ENCODE measurements around the gene DCANP1.

The DCANP1 gene

DNA sequence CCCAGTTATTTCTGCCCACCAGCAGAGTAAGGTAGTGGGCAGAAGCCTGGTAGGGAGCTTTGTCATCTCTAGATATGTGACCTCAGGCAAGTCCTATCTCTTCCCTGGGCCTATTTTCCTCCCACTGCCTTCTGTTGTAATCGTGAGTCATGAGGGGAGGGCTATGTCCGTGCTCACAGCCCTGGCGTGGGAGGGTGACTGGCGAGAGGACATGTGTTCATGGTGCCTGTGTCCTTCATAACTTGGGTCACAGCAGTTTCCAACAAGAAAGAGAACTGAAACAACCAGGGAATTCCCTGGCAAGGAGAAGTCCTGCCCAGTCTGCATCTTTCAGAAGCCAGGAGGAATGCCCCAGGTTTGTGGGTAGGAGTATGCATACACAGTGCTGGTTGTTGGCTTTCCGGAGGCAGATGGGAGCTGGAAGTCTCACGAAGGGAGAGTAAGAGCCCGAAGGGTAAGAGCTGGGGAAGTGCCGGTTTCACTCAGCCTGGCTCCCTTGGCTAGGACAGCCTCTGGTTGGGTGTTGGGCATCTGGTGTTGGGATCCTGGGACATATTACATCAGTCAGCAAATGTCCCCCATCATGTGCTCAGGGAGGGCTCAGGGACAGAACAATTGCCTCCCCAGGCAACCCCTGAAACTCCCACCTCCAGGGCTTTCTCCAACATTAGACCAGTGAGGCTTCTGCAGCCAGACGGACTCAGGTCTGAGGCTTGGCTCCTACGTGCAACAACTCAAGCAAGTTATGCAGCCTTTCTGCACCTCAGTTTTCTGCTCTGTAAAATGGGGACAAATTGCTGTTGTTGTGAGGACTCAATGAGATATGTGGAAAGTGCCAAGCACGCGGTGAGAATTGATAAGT lies 9.3 kb upstream of the DCANP1 start:
- no peak for DNase-seq

DNA sequence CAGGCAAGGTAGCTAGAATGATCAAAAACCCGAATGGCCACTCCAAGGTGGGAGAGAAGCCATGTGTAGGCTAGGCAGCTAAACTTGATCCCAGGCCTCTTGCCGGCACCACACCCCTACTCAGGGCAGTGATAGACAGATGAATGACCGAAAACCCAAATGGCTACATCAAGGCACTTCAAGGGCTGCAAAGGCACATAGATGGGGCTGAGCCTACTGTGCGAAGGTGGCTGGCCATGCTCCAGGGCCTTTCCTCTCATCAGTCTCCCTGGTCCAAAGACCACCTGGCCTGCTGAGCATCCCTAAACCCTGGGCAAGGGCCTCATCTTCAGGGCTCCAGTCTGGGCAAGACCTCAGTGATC lies 8.7 kb upstream of the DCANP1 start:
- DNase-seq, result no peak

- DNase-seq, result no peak
Measured at GRCh38 chr5:135454946-135455345, 7.8 kb upstream of the DCANP1 start.

DNA sequence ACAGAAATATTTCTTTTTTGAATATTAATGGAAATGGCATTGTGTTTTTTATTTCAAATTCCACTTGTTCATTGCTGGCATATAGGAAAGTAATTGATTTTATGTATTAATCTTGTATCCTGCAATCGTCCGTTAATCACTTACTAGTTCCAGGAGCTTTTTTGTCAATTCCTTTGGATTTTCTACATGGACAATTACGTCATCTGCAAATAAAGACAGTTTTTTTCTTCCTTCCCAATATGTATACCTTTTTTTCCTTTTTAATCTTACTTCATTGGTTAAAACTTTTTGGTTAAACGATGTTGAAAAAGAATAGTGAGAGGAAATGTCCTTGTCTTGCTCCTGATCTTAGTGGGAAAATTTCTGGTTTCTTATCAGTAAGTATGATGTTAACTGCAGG lies 6.5 kb upstream of the DCANP1 start:
- no peak for DNase-seq

DNA sequence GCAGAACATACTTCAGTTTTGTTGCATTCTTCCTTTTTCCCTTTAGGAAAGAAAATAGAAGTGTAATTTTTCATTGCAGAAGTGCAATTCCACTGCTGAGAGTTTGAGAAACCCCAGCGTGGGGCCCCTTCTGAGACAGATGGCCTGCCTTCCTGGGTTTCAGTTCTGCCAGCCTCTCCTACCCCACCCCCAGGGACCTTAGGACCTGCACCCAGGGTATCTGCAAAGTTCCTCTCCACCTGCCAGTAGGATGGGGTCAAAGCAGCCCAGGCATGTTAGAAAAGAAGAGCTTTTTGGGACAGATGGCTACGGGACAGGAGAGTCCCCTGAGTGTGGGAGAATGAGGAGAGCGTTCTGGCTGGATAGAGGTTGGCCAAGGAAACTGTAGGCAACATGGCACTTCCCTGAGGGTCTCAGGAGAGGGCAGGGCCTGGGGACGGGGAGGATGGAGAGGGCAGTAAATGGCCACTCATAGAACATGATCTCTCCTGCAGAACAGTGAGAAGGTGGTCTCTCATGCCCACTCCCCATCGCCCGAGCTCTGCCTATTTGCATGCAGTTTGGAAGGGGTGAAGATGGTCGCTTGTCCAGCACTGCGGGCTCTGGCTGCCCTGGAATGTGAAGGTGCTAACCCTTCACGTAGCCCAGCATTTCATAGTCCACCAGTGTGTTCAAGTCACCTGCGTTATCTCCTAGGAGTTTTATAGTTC lies 5.3 kb upstream of the DCANP1 start, which contains the start of gene TIFAB:
Gene TIFAB, minus strand, starts transcription at position 31 of the 710 bp plus-strand sequence. CDS start 2,412 bp downstream, outside the sequence.
- no peak for DNase-seq

DNA sequence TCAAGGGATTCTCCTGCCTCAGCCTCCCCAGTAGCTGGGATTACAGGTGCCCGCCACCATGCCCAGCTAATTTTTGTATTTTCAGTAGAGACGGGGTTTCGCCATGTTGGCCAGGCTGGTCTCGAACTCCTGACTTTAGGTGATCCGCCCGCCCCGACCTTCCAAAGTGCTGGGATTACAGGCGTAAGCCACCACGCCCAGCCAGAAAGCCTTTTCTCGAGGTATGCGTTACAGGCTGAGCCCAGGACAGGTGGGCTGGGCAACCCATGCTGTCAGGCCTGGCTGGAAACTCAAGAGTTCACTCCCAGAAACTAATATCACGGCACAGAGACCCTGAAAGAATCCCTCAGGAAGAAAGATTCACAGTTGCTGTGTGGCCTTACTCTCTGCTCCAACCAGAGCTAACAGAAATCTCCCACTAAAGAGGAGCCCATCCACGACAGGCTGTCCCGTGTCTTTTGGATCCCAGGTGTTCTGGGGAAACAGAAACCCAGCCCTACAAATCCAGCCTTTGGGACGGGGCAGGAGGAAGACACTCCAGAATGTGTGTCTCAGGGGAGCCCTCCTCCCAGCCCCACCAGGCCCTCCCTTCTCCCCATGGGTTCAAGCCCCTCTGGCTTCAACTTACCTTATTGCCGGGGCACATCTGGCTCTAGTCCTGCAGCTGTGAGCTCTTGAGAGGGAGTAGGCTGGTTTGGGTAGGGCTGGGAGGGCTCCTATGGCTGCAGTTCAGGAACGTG lies 4.6 kb upstream of the DCANP1 start:
- no peak for DNase-seq

DNA sequence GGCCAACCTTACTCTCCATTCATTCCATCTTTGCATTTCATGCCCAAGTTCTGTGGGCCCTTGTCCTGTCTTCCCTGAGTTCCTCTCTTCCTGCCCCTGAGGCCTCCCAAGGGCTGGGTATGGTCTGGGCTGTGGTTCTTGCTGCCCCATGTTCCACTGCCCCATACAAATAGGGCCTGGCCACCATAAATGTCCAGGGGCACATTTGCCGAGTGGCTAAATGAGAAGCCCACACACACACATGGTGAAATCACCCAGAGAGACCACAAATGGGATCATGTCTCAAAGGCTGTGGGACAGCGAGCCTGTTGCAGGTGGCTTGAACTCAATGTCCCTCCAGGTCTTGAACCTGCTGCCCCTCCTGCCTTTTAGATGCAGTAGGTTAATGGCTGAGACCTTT lies 3.8 kb upstream of the DCANP1 start:
- no peak for DNase-seq

DNA sequence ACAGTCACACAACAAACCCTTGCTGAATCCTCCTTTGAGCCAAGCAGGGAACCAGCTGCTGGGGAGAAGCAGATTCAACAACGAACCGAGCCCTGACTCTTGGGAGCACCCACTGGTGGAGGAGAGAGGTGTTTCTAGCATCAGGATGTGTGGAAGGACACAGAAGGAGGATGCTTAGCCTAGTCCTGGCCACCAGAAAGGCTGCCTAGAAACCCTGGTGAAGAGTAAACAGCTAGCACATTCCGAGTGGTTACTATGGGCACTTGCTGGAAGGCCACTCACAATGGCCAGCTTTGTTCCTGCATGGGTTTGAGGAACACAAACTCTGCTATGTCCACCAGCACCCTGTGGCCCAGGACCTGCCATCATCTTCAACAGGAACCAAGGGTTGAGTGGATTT lies 3.2 kb upstream of the DCANP1 start:
- no peak for DNase-seq

GRCh38 chr5:135449644-135450043 lies 2.5 kb upstream of the DCANP1 start:
- DNase-seq, result no peak

DNA sequence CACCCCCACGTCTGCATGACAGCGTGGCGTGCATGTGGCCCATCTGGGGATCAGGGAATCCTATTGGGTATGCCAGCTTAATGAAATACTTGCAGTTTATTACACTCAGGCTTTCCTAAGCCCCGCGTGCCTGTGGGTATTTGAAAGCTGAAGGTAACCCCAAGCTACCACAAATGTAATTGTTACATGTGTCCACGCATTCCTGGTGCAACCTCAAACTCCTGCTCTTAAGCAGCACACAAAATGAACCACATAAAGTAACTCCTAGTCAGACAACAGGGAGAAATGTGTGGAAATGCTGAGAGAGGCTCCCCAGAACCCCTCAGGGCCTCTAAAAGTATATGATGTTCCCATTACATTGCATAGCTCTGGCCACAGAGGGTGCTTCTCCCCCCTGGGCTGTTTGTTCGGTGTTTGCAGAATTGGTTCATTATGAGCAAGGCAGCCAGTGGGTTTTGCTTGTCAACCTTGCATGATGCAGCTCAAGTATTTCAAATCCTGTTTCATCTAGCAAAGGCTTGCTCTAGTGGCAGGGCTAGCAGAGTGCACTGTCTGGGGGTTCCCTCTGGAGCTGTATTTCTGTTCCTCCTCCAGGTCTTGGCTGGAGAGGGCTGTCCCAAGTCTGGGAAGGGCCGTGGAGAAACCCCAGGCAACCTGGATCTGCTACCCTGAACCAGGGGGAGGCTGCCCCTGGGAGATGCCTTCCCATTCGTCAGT lies 1.8 kb upstream of the DCANP1 start:
- DNase-seq, result no peak

- no peak for DNase-seq
Measured at GRCh38 chr5:135448071-135448739, 1.1 kb upstream of the DCANP1 start.

GRCh38 chr5:135446615-135447014 lies 533 bp downstream of the DCANP1 start:
- DNase-seq, result no peak

GRCh38 chr5:135446206-135446605 lies 942 bp downstream of the DCANP1 start:
- DNase-seq, result no peak

DNA sequence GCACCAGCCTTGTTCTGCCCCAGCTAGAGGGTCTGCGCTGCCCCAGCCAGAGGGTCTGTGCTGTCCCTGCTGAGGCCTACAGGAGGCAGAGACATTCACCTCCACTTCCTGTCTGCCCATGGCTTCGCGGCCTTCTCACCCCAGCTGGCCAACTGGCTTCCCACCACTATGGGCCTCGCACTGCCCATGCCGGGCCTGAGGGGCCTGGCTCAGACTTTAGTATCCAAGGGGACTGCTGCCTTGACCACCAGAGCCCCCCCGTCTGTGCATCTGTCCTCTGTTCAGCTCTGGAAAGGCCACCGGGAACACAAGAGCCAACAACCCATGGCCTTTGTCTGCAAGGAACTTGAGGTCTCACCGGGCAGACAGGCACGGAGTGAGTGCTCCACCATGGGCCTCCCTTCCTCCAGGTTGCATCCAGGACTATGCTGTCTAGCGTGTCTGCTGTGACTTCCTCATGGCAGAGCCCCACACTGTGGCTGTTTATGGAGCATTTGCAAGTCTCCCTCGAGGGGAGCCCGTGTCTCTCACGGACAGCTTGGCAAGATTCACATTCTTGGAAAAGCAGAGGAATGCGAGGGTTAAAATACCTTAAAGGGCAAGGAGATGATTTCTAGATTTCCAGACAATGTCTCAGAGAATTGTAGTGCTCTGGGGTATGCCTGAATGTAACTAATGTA lies 1.7 kb downstream of the DCANP1 start:
- no peak for DNase-seq

DNA sequence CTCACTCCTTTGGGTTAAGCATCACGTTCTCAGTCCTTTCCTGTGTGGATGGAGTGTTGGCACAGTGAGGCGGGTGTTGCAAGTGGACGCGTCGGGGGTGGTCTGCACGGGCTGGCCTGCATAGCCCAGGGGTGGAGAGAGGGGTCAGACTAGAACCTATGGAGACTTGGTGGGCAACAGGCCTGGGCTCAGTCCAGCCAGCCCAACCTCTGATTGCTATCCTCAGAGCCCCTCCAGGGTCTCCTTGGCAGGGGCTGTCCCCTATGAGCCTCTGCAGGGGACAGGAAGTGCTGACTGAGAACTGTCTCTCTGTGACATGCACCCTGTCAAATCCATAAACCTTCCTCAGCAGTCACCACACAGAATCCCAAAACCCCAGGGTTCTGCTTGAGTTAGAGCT lies 2.3 kb downstream of the DCANP1 start:
- no peak for DNase-seq

- no peak for DNase-seq
Measured at GRCh38 chr5:135444360-135444759, 2.8 kb downstream of the DCANP1 start.

DNA sequence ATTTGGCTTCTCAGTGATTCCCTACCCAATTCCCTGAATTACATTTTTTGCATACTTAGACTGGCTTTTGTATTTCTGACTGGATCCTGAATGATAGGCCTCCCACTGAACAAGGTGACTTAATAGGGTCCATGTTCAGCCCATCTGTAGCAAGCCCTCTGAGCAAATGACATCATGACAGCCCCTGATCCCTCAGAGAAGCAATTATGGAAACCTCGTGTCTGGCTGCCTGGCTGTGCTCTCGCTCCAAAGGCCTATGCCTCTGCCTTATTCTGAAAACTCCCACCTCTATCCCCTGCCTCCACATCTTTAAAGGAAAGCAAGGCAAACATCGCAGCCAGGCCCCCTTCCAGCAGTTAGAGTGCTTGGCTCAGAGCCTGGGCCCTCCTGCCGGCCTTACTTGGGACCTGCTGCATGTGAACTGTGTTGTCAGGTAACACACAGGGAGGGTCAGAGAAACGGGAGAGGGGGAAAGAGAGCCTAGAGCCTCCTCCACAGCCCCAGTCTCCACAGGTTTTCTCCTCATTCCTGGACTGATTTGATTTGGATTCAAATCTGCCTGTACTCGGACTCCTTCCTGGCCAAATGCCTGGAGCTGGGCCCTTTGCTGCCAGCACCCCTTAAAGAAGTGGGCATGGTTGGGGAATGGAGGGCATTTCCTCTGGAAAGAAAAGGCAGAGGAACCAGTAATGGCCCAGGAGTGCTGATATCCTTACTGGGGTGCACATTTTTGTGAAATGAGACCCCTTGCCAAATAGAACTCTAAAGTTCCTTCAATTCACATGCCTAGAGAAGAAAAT lies 3.8 kb downstream of the DCANP1 start:
- DNase-seq, result no peak

DNA sequence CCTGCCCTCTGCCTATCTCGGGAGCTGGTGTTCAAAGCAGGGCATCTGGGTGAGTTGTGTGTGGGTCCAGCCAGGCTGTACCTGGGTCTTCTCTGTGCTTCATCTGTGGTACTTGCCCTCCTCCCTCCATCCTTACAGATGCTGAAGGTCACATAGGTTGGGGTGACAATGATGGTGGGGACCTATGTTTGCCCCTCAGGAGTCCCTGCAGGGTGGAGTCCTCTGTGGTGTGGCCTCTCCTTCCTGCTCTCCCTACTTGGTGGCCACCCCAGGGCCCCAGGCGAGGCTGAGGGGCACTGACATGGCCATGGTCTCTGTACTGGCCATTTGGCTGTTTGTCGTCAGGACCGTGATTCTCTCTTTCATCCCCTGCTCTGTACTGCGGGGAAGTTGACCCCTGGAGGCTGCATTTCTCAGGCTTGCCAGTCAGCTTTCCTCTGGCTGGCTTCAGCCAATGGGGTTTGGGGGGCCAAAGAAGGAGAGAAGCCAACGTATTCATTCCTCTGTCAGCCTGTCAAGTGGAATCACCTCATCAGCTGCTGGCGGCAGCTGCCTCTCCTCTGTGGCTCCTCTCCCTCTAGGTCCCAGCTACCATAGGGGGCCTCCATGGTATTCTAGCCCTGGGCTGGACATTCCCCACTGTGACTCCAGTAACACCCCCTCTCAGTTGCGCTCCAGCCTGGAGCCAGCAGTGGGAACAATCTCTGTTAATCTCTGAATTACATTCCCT lies 4.6 kb downstream of the DCANP1 start:
- no peak for DNase-seq

DNA sequence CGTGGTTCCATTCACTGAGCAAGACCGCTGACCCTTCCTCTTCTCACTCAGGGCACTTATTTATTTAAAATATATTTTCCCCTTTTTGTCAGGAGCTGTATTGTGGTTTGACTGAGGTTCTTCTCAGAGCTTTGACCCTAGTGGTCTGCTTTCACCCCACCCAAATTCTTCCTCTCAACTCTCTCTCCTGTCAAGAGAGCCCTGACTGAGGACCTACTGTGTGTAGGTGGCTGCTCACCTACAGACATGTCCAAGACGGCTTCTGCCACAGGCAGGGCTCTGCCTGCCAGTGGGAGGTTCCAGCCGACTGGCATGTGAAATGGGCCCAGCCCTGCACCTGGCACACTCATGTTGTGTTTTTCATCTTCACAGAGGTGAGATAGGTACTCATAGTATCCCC lies 5.2 kb downstream of the DCANP1 start:
- DNase-seq, result no peak

DNA sequence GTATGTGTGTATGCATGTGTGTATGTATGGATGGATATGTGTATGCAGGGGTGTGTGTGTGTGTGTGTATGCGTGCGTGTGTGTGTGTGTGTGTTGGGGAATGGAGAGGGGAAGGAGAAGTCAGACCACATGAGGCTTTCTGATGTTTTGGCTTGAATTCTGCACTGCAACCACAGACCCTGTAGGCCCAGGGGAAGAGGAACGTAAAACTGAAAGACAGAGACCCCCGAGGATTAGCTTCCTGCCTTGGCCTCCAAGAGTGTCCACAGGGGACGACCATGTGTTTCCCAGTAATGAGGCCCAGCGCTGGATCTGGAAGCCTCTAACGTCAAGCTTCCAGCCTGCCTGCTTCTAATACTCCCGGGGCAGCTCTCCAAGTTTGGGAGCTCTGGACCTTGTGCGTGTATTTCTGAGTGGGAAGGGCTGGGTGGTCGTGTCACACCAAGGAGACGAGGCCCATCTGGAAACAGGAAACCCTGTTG lies 5.8 kb downstream of the DCANP1 start:
- DNase-seq, result no peak

Measured in activated naive CD4-positive, alpha-beta T cell treated with anti-CD3 and anti-CD28 coated beads, Interleukin-2, amount 50 U/mL, for 16 hours (primary cell).